Large intestine (tissue), 3 donors: ENCODE data around the gene EEF1A1. TPM values are rescaled to one million over a fixed set of nuclear protein-coding genes. Genes with fewer than 3 reads are reported as not detected.
"Not testable (repeated sequence)": the region's sequence is repeated elsewhere in the genome, so short reads cannot be mapped to it uniquely, and the experiment has no call there.

Experiments used
- DNase-seq, 2 donors: peaks; one replicate each; pipeline versions ENCODE4 v3.0.0 to v3.0.0-alpha.2; 2013
- H3K27ac ChIP-seq: one replicate; pipeline ENCODE4 v1.5.1; 2013; ENCODE audit warnings: low read length
- H3K27me3 ChIP-seq: 2 replicates; pipeline ENCODE4 v1.6.1; 2013; ENCODE audit warnings: low read length; ENCODE audit not compliant: control insufficient read depth, insufficient read depth
- H3K36me3 ChIP-seq: 2 replicates; pipeline ENCODE4 v1.6.1; 2013; ENCODE audit warnings: low read length; ENCODE audit not compliant: control insufficient read depth, insufficient read depth
- H3K4me1 ChIP-seq: one replicate; pipeline ENCODE4 v1.6.1; 2013; ENCODE audit warnings: low read length; ENCODE audit not compliant: control insufficient read depth, insufficient read depth
- H3K4me3 ChIP-seq: one replicate; pipeline ENCODE4 v1.5.1; 2013; ENCODE audit warnings: low read length
- H3K9me3 ChIP-seq: one replicate; pipeline ENCODE4 v1.6.1; 2013; ENCODE audit warnings: mild to moderate bottlenecking, low read depth, low read length, moderate library complexity; ENCODE audit not compliant: control insufficient read depth
- WGBS: methylation state at CpG from one replicate; pipeline ENCODE4 v1.1.5; 2013; ENCODE audit warnings: low lambda C conversion rate; ENCODE audit not compliant: insufficient coverage; 5-methylcytosine and 5-hydroxymethylcytosine counted together
- polyA plus RNA-seq: library from polyadenylated mRNA; unstranded; fragments of 120-200 nt; gene quantifications from one replicate; pipeline ENCODE4 v1.2.1, GENCODE V29; 2013

Gene EEF1A1
- polyA plus RNA-seq, 1 donor: 17,872 TPM

GRCh38 chr6:73518982-73519881 is 1.6 kb downstream of the EEF1A1 start:
- Histone ChIP-seq H3K4me1 (peaks cover 21% of the 10 kb centered on the region), H3K4me3 (peak overlapping the region; percentile 81), H3K36me3 (peaks cover 43% of the 10 kb centered on the region), H3K27ac (peak overlapping the region; percentile 96)
- not testable (repeated sequence) for H3K9me3 ChIP-seq, DNase-seq, H3K27me3 ChIP-seq
- no CpG with 5 or more reads among the region's 8 CpGs for WGBS

- peaks cover 21% of the 10 kb centered on the region for H3K4me1 ChIP-seq
- peaks cover 43% of the 10 kb centered on the region for H3K36me3 ChIP-seq
- WGBS: no CpG with 5 or more reads among the region's 19 CpGs
These were observed 2.5 kb downstream of the EEF1A1 start for GRCh38 chr6:73518100-73518981.

GRCh38 chr6:73516514-73517489 is 4.0 kb downstream of the EEF1A1 start:
- no peaks in the 10 kb centered on the region for H3K9me3 ChIP-seq
- peaks cover 12% of the 10 kb centered on the region for H3K4me1 ChIP-seq
- H3K27ac ChIP-seq: peak overlapping the region; percentile 60
- no peaks in the 10 kb centered on the region for H3K27me3 ChIP-seq
- no peak overlapping the region for H3K4me3 ChIP-seq
- DNase-seq: no peak
- WGBS: no CpG with 5 or more reads among the region's 4 CpGs
- H3K36me3 ChIP-seq: peaks cover 43% of the 10 kb centered on the region

More at GRCh38 chr6:73518100-73518981, 2.5 kb downstream of the EEF1A1 start:
- peak overlapping the region; percentile 81 for H3K4me3 ChIP-seq
- not testable (repeated sequence) for DNase-seq, H3K27me3 ChIP-seq, H3K9me3 ChIP-seq
- peak overlapping the region; percentile 30 for H3K27ac ChIP-seq

GRCh38 chr6:73515204-73515655 is 5.6 kb downstream of the EEF1A1 start:
- no peak overlapping the region for H3K4me3 ChIP-seq
- H3K4me1 ChIP-seq: peaks cover 12% of the 10 kb centered on the region
- H3K27ac ChIP-seq: peak overlapping the region; percentile 24
- DNase-seq: no peak
- peaks cover 43% of the 10 kb centered on the region for H3K36me3 ChIP-seq
- WGBS: no CpG with 5 or more reads among the region's 4 CpGs
- H3K9me3 ChIP-seq: no peaks in the 10 kb centered on the region
- no peaks in the 10 kb centered on the region for H3K27me3 ChIP-seq

GRCh38 chr6:73514746-73515110 is 6.1 kb downstream of the EEF1A1 start:
- WGBS: no CpG with 5 or more reads among the region's 3 CpGs
- DNase-seq: no peak
- no peak overlapping the region for H3K27ac ChIP-seq

GRCh38 chr6:73513496-73513854 is 7.4 kb downstream of the EEF1A1 start:
- peaks cover 29% of the 10 kb centered on the region for H3K36me3 ChIP-seq
- no peak for DNase-seq
- H3K4me3 ChIP-seq: no peak overlapping the region
- H3K9me3 ChIP-seq: no peaks in the 10 kb centered on the region
- no peak overlapping the region for H3K27ac ChIP-seq
- no peaks in the 10 kb centered on the region for H3K27me3 ChIP-seq
- no CpG with 5 or more reads among the region's 3 CpGs for WGBS
- H3K4me1 ChIP-seq: peaks cover 9% of the 10 kb centered on the region

More at GRCh38 chr6:73514746-73515110, 6.1 kb downstream of the EEF1A1 start:
- Histone ChIP-seq H3K4me3 (no peak overlapping the region), H3K36me3 (peaks cover 41% of the 10 kb centered on the region), H3K27me3 (no peaks in the 10 kb centered on the region), H3K4me1 (peaks cover 12% of the 10 kb centered on the region), H3K9me3 (no peaks in the 10 kb centered on the region)

- H3K4me1 ChIP-seq: peaks cover 4% of the 10 kb centered on the region
- DNase-seq: no peak
- H3K4me3 ChIP-seq: no peak overlapping the region
- peaks cover 17% of the 10 kb centered on the region for H3K36me3 ChIP-seq
- H3K27ac ChIP-seq: no peak overlapping the region
- no peaks in the 10 kb centered on the region for H3K27me3 ChIP-seq
- no CpG with 5 or more reads among the region's 7 CpGs for WGBS
- H3K9me3 ChIP-seq: no peaks in the 10 kb centered on the region
These were observed 9.0 kb downstream of the EEF1A1 start for GRCh38 chr6:73511796-73512195.

GRCh38 chr6:73509851-73510250 is 11.0 kb downstream of the EEF1A1 start:
- no peaks in the 10 kb centered on the region for H3K4me1 ChIP-seq
- no peak overlapping the region for H3K4me3 ChIP-seq
- peaks cover 4% of the 10 kb centered on the region for H3K36me3 ChIP-seq
- no peaks in the 10 kb centered on the region for H3K9me3 ChIP-seq
- DNase-seq: no peak
- no peak overlapping the region for H3K27ac ChIP-seq
- no CpG with 5 or more reads among the region's 1 CpG for WGBS
- H3K27me3 ChIP-seq: no peaks in the 10 kb centered on the region

GRCh38 chr6:73508776-73509175 is 12.1 kb downstream of the EEF1A1 start:
- no peaks in the 10 kb centered on the region for H3K9me3 ChIP-seq
- no peak overlapping the region for H3K27ac ChIP-seq
- H3K36me3 ChIP-seq: peaks cover 4% of the 10 kb centered on the region
- DNase-seq: no peak
- H3K27me3 ChIP-seq: no peaks in the 10 kb centered on the region
- no peak overlapping the region for H3K4me3 ChIP-seq
- WGBS: no CpG with 5 or more reads among the region's 1 CpG
- no peaks in the 10 kb centered on the region for H3K4me1 ChIP-seq
